Duodenal mucosa (tissue), 2 donors: Measurements from ENCODE around the gene DDX51.
"Not testable (repeated sequence)": the region's sequence is repeated elsewhere in the genome, so short reads cannot be mapped to it uniquely, and the experiment has no call there.

Experiments used
- H3K27ac ChIP-seq: one replicate; pipeline ENCODE4 v1.7.0; 2013; ENCODE audit warnings: low read depth, low read length
- H3K27me3 ChIP-seq, 2 donors: one replicate each; pipeline ENCODE4 v1.7.0; 2013; ENCODE audit warnings: low read length in 2 of 2, control low read depth in 1 of 2; ENCODE audit not compliant: insufficient read depth in 2 of 2, control insufficient read depth in 1 of 2
- H3K36me3 ChIP-seq, 2 donors: one replicate each; pipeline ENCODE4 v1.7.0; 2013; ENCODE audit warnings: low read length in 2 of 2, control low read depth in 1 of 2; ENCODE audit not compliant: insufficient read depth in 2 of 2, control insufficient read depth in 1 of 2
- H3K4me1 ChIP-seq, 2 donors: one replicate each; pipeline ENCODE4 v1.7.0; 2013; ENCODE audit warnings: low read length in 2 of 2, control low read depth in 1 of 2; ENCODE audit not compliant: insufficient read depth in 2 of 2, control insufficient read depth in 1 of 2
- H3K4me3 ChIP-seq, 2 donors: one replicate each; pipeline ENCODE4 v1.7.0; 2013; ENCODE audit warnings: low read length in 2 of 2, low read depth in 1 of 2
- H3K9ac ChIP-seq, 2 donors: one replicate each; pipeline ENCODE4 v1.7.0; 2013; ENCODE audit warnings: low read length in 2 of 2, low read depth in 1 of 2
- H3K9me3 ChIP-seq, 2 donors: one replicate each; pipeline ENCODE4 v1.7.0; 2013; ENCODE audit warnings: low read length in 2 of 2, control low read depth in 1 of 2; ENCODE audit not compliant: control insufficient read depth in 1 of 2

DDX51 gene

DNA sequence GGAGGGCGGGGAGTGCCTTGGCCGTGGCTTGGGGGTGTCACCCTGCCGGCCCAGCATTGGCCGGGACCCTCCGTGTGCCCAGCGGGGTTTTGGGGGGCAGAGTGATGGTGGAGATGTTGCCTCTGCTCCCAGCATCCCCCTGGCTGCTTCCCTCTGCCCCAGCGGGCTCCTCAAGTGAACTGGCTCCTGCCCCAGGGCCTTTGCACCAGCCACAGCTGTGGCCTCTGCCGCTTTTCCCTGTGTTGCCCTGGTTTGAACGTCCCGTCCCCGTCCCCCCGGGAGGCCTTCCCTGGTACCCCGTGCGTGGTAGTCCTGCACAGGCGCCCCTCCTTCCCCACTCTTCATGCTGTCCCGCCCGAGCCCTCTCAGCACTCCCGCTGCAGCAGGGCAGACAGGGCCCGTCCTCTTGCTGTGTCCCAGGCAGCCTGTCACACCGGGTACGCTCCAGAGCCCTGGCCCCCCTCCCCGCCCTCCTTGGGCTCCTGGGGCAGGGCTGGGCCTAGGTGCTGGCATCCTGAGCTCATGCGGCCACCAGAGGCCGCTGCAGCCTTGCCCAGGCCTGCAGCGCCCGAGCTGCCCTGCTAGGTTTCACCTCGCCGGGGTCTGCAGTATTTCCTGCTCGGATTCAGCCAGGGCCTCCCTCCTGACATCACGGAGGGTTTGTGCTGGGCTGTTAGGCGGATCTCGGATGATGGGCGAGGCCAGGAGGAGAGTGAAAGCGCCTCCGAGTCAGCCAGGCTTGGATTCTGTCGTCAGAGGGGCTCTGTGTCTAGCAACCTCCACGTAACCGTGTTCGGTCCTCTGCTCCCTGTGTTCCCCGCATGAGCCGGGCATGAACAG lies 9.6 kb upstream of the DDX51 start:
- H3K27ac ChIP-seq, result no peak overlapping the region
- H3K36me3 ChIP-seq, result peaks cover 13 to 34% of the 10 kb centered on the region in 2 donors
- H3K4me1 ChIP-seq, result peaks cover 4 to 6% of the 10 kb centered on the region in 2 donors
- no peaks in the 10 kb centered on the region for H3K9me3 ChIP-seq
- H3K27me3 ChIP-seq, result no peaks in the 10 kb centered on the region
- peak overlapping the region; percentile 50 to 57 for H3K4me3 ChIP-seq
- H3K9ac ChIP-seq, result peak overlapping the region in 1 of 2 donors; percentile 36

- no peak overlapping the region for H3K4me3 ChIP-seq
- peaks cover 4 to 6% of the 10 kb centered on the region in 2 donors for H3K4me1 ChIP-seq
- no peaks in the 10 kb centered on the region for H3K9me3 ChIP-seq
- H3K27ac ChIP-seq, result no peak overlapping the region
- no peaks in the 10 kb centered on the region for H3K27me3 ChIP-seq
- H3K36me3 ChIP-seq, result peaks cover 12 to 32% of the 10 kb centered on the region in 2 donors
- H3K9ac ChIP-seq, result no peak overlapping the region
These were observed 8.8 kb upstream of the DDX51 start for GRCh38 chr12:132152953-132153352.

- Histone ChIP-seq H3K27me3 (no peaks in the 10 kb centered on the region), H3K4me3 (no peak overlapping the region), H3K27ac (no peak overlapping the region), H3K9me3 (no peaks in the 10 kb centered on the region), H3K36me3 (peaks cover 9 to 27% of the 10 kb centered on the region in 2 donors), H3K4me1 (peaks cover 4 to 6% of the 10 kb centered on the region in 2 donors), H3K9ac (no peak overlapping the region)
These were observed 8.3 kb upstream of the DDX51 start for GRCh38 chr12:132152411-132152821.

GRCh38 chr12:132151766-132152410 lies 7.8 kb upstream of the DDX51 start:
- Histone ChIP-seq H3K27ac (no peak overlapping the region), H3K9me3 (no peaks in the 10 kb centered on the region), H3K9ac (no peak overlapping the region), H3K36me3 (peaks cover 4 to 22% of the 10 kb centered on the region in 2 donors), H3K4me1 (peaks cover 4 to 6% of the 10 kb centered on the region in 2 donors), H3K4me3 (no peak overlapping the region), H3K27me3 (no peaks in the 10 kb centered on the region)

GRCh38 chr12:132151145-132151765 lies 7.1 kb upstream of the DDX51 start:
- H3K36me3 ChIP-seq, result peaks cover 0 to 18% of the 10 kb centered on the region in 2 donors

GRCh38 chr12:132150780-132151144 lies 6.6 kb upstream of the DDX51 start:
- no peak overlapping the region for H3K4me3 ChIP-seq
- H3K27me3 ChIP-seq, result no peaks in the 10 kb centered on the region
- H3K9ac ChIP-seq, result no peak overlapping the region
- peaks cover 4 to 6% of the 10 kb centered on the region in 2 donors for H3K4me1 ChIP-seq
- H3K36me3 ChIP-seq, result peaks cover 0 to 16% of the 10 kb centered on the region in 2 donors
- no peak overlapping the region for H3K27ac ChIP-seq
- no peaks in the 10 kb centered on the region for H3K9me3 ChIP-seq

More at GRCh38 chr12:132151145-132151765, 7.1 kb upstream of the DDX51 start:
- Histone ChIP-seq H3K4me3 (no peak overlapping the region), H3K27me3 (no peaks in the 10 kb centered on the region), H3K9me3 (no peaks in the 10 kb centered on the region), H3K9ac (no peak overlapping the region), H3K4me1 (peaks cover 4 to 6% of the 10 kb centered on the region in 2 donors), H3K27ac (no peak overlapping the region)

DNA sequence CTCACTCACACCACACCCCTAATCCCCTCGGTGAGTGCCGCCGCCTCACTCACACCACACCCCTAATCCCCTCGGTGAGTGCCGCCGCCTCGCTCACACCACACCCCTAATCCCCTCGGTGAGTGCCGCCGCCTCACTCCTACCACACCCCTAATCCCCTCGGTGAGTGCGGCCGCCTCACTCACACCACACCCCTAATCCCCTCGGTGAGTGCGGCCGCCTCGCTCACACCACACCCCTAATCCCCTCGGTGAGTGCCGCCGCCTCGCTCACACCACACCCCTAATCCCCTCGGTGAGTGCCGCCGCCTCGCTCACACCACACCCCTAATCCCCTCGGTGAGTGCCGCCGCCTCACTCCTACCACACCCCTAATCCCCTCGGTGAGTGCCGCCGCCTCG lies 5.4 kb upstream of the DDX51 start:
- peaks cover 0 to 10% of the 10 kb centered on the region in 2 donors for H3K36me3 ChIP-seq
- not testable (repeated sequence) for H3K9me3 ChIP-seq, H3K27ac ChIP-seq, H3K27me3 ChIP-seq, H3K9ac ChIP-seq, H3K4me3 ChIP-seq
- peaks cover 12 to 17% of the 10 kb centered on the region in 2 donors for H3K4me1 ChIP-seq

GRCh38 chr12:132148368-132149045 lies 4.4 kb upstream of the DDX51 start:
- no peak overlapping the region for H3K9ac ChIP-seq
- no peak overlapping the region for H3K4me3 ChIP-seq
- H3K36me3 ChIP-seq, result peaks cover 0 to 10% of the 10 kb centered on the region in 2 donors
- H3K27ac ChIP-seq, result no peak overlapping the region
- H3K4me1 ChIP-seq, result peaks cover 8 to 11% of the 10 kb centered on the region in 2 donors
- H3K27me3 ChIP-seq, result no peaks in the 10 kb centered on the region
- H3K9me3 ChIP-seq, result no peaks in the 10 kb centered on the region

- H3K36me3 ChIP-seq, result peaks cover 0 to 10% of the 10 kb centered on the region in 2 donors
- H3K4me3 ChIP-seq, result no peak overlapping the region
- no peak overlapping the region for H3K27ac ChIP-seq
- H3K4me1 ChIP-seq, result peaks cover 13 to 19% of the 10 kb centered on the region in 2 donors
- H3K9me3 ChIP-seq, result no peaks in the 10 kb centered on the region
- no peaks in the 10 kb centered on the region for H3K27me3 ChIP-seq
- no peak overlapping the region for H3K9ac ChIP-seq
These were observed 3.6 kb upstream of the DDX51 start for GRCh38 chr12:132147423-132148367.
